HG02763 (cell line): Measurements from ENCODE around the gene CAPN2.

Source experiments
- ATAC-seq: cut with Tn5 transposase; IDR thresholded peaks from one replicate; pipeline ENCODE4 v1.9.1; 2021; ENCODE audit warnings: mild to moderate bottlenecking, moderate library complexity; ENCODE audit not compliant: unreplicated experiment

Gene CAPN2

GRCh38 chr1:223712194-223712849, at the start of gene CAPN2:
Gene CAPN2 (plus strand): TSS chr1:223712539. CDS start chr1:223712641, 102 bp downstream.
- peak; percentile 71 for ATAC-seq

GRCh38 chr1:223662943-223663342, 49.4 kb upstream of the CAPN2 start:
- no peak for ATAC-seq

- ATAC-seq = no peak
Observed at GRCh38 chr1:223664106-223664505, 48.2 kb upstream of the CAPN2 start.

GRCh38 chr1:223665592-223666312, 46.6 kb upstream of the CAPN2 start, which contains the start of gene CAPN8:
Gene CAPN8 (minus strand): TSS chr1:223665701. CDS start chr1:223665646, 55 bp downstream.
- ATAC-seq = no peak

- ATAC-seq = no peak
Observed at GRCh38 chr1:223667484-223668182, 44.7 kb upstream of the CAPN2 start.

GRCh38 chr1:223669003-223669795, 43.1 kb upstream of the CAPN2 start:
- no peak for ATAC-seq

GRCh38 chr1:223670458-223671159, 41.7 kb upstream of the CAPN2 start:
- ATAC-seq = no peak

- no peak for ATAC-seq
Observed at GRCh38 chr1:223674119-223674890, 38.0 kb upstream of the CAPN2 start.

- no peak for ATAC-seq
Observed at GRCh38 chr1:223678841-223679240, 33.5 kb upstream of the CAPN2 start.

- no peak for ATAC-seq
Observed at GRCh38 chr1:223680188-223680587, 32.2 kb upstream of the CAPN2 start.

GRCh38 chr1:223682502-223682901, 29.8 kb upstream of the CAPN2 start:
- no peak for ATAC-seq

- ATAC-seq = no peak
Observed at GRCh38 chr1:223683586-223684487, 28.5 kb upstream of the CAPN2 start.

- no peak for ATAC-seq
Observed at GRCh38 chr1:223684488-223684792, 27.9 kb upstream of the CAPN2 start.

GRCh38 chr1:223691121-223691520, 21.2 kb upstream of the CAPN2 start:
- no peak for ATAC-seq

GRCh38 chr1:223695014-223695548, 17.3 kb upstream of the CAPN2 start:
- no peak for ATAC-seq

- ATAC-seq = no peak
Observed at GRCh38 chr1:223695941-223696340, 16.4 kb upstream of the CAPN2 start.

GRCh38 chr1:223700388-223700918, 11.9 kb upstream of the CAPN2 start:
- no peak for ATAC-seq

- no peak for ATAC-seq
Observed at GRCh38 chr1:223700942-223701637, 11.2 kb upstream of the CAPN2 start.
